Astrocyte of the hippocampus (primary cell): ENCODE results near the gene ZNF45.
"Not testable (repeated sequence)": the region's sequence is repeated elsewhere in the genome, so short reads cannot be mapped to it uniquely, and the experiment has no call there.

Experiments
- DNase-seq: peaks from one replicate; pipeline ENCODE4 v3.0.0; 2011; ENCODE audit warnings: low read depth, low spot score

Gene ZNF45

DNA sequence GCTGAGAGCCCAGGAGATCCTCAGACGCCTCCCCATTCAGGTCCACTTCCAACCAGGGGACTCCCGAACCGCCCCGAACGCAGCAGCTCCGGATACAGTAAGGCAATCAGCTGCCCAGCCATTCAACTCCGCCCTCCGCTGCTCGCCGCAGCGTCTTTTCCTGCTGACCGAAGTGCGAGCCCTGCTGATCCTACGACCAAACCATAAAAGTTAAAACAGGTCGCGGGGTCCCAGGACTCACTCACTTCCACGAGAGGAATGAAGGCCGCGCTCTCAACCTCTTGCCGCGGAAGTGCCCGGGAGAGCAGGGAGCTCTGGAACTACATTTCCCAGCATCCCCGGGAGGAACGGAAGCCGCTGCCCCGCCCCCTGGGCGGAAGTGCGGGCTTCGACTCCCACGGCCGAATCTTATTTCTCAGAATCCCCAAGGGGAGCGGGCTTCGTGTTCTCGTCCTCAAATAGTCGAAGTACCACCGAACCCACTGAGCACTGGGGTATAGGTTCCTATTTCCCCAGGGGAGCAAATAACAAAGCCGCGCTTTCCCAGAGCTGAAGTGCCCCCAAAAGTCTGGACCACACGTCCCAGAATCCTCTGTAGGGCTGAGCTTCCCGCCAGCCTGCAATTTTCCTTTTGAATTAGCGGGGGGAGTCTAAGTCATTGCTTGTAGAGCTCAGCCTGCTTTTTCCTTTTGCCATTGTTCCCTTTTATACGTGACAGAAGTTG lies at the start of gene ZNF45:
ZNF45 (minus strand) TSS at position 298 of the 724 bp plus-strand sequence. CDS start 13,097 bp downstream, outside the sequence.
- DNase-seq = peak; percentile 96

DNA sequence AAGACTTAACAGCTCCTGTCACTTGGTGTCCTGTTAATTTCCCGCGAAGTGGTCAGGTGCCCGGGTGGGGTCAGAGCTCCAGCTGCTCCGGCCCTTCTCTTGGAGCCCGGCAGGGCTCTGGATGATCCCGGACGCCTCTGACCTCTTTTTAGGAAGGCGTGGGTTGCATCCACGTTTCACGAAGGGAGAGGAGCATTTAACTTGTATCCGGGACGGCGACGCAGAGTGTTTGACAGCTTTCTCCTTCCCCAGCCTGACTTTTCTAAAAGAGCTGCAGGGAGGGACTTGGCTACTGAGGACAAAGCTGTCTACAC lies 49.6 kb upstream of the ZNF45 start:
- no peak for DNase-seq

DNA sequence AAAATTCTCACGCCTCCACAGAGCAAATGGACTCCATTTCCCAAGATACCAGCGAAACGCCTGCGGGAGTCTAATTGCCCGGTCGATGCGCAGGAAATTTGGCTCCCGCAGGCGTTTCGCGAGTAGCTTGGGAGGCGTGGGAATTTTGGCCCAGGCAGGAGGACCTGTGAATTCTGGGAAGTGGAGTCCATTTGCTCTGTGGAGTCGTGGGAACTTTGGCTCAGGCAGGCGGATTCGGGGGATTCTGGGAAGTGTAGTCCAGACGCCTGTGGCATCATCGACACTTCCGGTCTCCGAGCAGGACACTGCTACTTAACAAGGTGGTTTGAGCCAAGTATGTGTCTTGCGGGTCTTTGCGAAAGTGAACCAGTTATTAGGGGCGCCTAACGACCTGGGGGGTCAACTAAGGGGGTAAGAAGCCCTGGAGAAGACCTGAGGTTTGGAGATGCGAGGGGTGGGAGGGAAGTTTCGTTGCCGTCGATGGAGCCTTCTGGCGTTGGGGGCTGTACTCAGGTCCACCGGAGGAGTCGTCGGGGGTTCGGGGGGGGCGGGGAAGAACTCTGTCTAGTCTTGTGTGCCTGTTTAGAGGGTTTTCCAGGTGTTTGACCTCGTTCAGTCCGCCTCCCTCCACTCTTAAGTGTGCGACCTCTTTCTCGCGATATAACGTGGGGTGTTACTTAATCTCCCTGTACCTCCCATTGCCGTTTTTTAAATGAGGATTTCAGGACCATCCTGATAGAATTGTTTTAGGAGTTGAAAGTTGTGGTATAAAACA lies 49.0 kb upstream of the ZNF45 start, which contains the start of gene ZNF155:
ZNF155 (plus strand) TSS at position 277 of the 775 bp plus-strand sequence. CDS start 4,356 bp downstream, outside the sequence.
- DNase-seq = peak; percentile 98

DNA sequence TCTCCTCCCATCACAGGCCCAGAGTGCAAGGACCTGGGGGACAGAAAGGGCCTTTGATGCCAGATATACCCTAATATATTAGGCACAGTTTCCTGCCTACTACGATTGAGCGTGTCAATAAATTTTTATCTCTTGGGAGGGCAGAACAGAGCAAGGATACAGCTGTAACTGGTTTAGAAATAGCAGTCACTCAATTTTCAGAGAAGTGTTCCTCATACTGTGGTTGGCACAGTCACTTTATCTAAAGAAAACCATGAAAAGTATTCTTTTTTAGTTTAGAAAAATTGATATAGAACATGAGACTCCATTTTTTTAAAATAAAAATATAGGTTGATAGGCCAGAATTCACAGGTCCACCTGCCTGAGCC lies 48.4 kb upstream of the ZNF45 start:
- DNase-seq = no peak

DNA sequence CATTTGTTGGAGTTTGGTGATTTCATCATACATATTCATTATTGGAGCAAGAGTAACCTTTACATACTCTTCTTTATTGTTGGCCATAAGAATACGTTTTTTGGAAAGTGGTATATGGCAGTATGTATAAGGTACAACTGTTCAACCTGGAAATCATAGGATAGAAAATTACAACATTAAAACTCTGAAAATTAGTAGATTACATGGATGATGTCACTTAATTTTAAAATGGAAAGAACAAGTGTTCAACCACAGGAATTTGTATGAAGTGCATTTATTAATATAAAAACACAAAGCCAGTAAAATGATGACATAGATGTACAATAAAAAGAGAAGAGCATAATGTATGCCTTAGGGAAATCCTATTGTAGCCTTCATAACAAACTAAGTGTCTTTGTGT lies 41.6 kb upstream of the ZNF45 start:
- DNase-seq = no peak

DNA sequence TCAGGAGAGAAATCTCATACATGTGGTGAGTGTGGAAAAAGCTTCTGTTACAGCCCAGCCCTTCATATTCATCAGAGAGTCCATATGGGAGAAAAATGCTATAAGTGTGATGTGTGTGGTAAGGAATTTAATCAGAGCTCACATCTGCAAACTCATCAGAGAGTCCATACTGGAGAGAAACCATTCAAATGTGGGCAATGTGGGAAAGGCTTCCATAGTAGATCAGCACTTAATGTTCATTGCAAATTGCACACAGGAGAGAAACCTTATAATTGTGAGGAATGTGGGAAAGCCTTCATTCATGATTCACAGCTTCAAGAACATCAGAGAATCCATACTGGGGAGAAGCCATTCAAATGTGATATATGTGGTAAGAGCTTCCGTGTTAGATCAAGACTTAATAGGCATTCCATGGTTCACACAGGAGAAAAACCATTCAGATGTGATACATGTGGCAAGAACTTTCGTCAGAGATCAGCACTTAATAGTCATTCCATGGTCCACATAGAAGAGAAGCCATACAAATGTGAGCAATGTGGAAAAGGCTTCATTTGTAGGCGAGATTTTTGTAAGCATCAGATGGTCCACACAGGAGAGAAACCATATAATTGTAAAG lies 31.1 kb upstream of the ZNF45 start:
- no peak for DNase-seq

DNA sequence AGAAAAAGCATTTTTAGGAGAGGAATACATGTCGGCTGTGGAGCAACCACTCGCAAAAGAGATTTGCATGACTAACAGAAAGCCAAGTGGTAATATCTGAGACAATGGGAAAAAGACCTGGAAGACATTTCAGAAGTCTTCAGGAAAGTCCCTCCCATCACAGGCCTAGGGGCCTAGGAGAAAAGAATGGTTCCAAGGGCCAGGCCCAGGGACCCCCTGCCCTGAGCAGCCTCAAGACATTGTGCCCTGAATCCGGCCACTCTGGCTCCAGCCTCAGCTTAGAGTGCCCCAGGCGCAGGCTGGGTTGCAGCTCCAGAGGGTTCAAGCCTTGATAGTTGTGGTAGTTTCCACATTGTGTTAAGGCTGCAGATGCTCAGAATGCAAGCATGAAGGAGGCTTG lies 25.3 kb upstream of the ZNF45 start:
- DNase-seq = no peak

DNA sequence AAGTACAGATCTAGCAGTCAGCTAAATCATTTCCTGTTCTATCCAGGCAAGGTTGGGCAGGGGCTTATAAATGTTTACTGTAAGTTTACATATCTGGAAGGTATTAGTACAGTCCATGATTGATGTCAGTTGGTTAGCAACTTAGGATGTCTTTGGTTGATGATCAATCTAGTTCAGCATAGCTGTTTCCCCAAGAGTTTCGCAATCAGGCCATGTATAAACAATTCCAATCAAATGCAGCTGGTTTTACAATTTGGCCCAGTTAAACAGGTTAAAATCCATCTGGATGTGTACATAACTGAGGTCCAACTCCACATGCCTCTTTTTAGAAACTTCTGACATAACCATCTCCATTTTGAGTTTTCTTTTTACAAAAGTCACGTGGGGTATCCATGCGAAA lies 22.8 kb upstream of the ZNF45 start:
- no peak for DNase-seq

DNA sequence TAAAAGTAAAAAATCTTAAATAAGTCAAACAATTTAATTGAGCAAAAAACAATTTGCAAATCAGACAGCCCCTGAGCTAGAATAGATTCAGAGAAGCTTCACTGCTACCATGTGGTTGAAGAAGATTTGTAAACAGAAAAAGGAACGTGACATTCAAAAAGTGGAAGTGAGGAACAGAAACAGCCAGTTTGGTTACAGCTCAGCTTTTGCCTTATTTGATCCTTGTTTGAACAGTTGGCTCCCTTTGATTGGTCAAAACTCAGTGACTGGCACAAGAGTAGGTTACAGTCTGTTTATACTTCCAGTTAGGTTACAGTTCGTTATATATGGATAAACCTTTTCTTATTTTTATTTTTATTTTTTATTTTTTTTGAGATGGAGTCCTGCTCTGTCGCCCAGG lies 21.7 kb upstream of the ZNF45 start:
- no peak for DNase-seq

DNA sequence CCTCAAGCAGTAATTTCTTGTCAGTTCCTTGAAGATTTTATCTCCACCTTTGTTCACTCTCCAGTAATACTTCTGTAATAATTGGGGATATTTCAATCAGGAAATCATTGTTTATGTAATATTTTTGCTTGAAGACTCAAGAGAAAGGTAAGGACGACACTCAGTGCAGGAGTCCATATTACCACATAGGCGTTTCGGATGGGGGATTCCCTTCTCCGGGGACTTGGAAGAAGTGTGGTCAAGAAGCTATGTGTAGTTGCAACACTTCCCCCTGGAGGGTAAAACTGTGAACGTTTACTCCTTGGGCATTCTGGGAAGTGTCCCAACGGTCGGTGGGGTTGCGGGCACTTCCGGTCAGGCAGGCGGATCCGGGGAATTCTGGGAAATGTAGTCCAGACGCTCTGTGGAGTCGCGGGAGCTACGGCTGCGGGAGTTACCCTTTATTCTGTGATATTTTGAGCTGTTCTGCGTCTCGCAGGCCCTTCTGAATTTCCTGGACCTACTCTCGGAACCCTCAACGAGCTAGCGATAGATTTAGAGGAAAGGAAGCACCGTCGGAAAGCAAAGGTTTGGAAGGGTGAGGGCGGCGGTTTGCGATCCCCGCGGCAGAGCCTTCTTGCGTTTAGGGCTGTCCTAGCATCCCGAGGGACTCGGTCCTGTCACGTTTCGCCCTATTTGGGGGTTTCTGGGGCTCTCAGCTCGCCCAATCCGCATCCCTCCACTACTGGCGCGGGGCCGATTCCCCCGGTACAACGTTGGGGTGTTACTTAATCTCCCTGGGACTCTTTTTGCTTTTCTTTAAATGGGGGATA lies 16.0 kb upstream of the ZNF45 start, which contains the start of gene ZNF221:
ZNF221 (plus strand) TSS at position 395 of the 812 bp plus-strand sequence. CDS start 11,499 bp downstream, outside the sequence.
- DNase-seq = peak; percentile 99

DNA sequence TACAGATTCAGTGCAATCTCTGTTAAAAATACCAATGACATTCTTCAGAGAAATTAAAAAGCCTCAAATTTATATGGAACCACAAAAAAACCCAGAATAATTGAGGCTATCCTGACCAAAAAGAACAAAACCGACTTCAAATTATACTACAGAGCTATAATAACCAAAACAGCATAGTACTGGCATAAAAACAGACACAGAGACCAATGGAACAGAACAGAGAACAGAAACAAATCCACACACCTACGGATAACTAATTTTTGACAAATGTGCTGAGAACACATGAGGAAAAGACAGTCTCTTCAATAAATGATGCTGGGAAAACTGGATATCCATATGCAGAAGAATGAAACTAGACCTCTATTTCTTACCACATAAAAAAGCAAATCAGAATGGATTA lies 14.7 kb upstream of the ZNF45 start:
- DNase-seq = not testable (repeated sequence)

DNA sequence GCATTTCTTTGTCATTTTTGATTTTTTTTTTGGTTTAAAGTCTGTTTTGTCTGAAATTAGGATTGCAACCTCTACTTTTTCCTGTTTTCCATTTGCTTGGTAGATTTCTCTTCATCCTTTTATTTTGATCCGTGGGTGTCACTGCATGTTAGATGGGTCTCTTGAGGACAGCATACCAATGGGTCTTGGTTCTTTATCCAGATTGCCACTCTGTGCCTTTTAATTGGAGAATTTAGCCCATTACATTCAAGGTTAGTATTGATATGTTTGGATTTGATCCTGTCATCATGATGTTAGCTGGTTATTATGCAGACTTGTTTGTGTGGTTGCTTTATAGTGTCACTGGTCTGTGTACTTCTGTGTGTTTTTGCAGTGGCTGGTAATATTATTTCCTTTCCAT lies 12.3 kb upstream of the ZNF45 start:
- not testable (repeated sequence) for DNase-seq

DNA sequence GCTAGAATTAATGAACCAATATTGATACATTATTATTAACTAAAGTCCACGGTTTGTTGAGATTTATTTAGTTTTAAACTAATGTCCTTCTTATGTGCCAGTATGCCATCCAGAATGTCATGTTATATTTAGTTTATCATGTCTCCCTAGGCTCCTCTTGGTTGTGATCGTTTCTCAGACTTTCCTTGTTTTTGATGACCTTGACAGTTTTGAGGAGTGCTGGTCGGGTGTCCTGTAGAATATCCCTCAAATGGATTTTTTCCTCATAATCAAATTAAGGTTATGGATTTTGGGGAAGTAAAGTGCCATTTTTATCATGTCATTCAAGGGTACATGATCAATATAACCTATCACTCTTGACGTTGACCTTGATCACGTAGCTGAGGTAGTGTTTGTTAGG lies 6.1 kb upstream of the ZNF45 start:
- no peak for DNase-seq

DNA sequence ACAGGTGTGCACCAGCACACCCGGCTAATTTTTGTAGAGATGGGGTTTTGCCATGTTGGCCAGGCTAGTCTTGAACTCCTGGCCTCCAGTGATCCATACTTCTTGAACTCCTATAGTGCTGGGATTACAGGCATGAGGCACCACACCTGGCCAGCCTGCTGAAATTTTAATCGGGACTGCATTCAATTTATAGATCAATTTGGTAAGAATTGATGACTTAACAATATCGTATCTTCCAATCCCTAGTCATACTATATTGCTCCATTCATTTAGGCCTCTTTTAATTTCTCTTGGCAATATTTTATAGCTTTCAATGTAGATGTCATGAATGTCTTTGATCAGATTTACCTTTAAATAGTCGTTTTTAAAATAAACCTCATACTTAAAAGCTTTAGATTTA lies 5.6 kb upstream of the ZNF45 start:
- DNase-seq = no peak

DNA sequence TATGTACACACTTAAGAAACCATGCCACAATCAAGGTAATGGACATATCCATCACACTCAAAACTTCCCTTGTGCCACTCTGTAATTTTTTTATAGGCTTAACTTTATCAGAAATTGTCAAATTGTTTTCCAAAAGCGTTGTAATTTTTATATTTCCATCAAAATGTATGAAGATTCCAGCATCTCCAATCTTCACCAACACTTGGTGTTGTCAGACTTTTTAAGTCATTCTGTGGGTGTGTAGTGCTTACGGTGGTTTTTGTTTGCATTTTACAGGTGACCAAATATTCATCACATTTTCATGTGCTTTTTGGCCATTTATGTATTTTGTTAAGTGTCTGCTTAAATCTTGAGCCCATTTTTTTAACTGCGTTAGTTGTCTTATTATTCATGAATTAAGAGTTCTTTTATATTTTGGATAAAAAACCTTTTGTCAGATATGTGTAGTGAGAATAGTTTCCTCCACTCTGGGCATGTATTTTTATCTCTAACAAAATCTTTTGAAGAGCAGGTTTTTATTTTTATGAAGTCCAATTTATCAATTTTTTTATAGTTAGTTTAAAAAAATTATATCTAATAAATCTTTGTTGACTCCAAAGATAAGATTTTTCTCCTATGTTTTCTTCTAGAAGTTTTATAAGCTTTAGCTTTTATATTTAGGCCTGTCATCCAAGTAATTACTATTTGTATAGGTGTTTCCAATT lies 4.6 kb upstream of the ZNF45 start:
- no peak for DNase-seq

DNA sequence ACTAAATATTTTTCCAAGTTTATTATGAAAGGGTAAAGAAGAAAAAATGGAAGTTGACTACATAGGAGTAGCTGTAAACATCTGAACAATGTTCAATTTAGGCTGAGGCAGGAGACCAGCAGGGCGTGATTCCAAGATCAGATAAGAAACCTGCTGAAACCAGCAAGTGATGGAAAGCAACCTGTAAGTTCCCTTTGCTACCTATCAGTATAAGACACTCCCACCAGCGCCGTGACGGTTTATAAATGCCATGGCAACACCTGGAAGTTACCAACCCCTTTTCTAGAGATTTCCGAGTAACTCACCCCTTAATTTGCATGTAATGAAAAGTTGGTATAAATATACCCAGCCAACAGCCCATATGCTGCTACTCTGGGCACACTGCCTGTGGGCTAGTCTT lies 1.1 kb upstream of the ZNF45 start:
- no peak for DNase-seq

DNA sequence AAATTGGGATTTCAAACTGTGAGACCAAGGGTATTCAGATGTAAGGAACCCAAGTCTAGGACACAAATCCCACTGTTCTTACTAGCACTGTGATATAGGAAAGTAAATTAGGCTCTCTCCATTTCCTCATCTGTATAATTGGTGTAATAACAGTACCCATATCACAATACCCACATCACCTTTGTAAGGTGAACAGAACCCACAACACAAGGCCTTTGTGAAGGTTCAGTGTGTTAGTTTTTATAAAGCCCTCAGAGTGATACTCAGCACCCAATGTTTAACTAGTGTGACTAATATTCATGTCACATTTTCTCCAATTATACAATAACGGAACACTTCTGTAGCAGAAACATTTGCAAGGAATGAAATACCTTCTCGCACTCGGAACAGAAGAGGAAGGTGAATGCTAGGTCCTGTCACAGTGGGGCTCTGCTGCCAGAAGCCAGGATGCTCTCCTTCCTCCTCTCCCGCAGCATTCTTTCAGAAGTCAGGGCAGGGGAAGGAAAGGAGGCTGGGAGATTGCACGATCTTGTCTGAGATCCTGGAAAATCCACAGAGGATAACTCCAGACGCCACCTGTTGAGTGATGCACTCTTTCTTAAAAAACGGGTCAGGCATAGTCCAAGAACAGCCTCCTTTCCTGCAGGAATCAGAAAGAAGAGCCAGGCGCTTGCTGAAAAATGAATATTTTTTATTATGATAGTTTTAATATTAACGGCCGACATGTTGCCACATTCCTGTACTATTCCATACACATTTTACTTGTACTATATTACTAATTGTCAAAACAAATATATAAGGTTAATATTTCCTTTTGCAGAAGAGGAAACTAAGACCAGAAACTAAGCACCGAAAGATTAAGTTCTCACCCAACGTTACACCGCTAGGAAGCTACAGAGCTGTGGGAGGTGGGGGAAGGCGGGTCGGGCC lies 762 bp downstream of the ZNF45 start:
- DNase-seq = peak; percentile 12

DNA sequence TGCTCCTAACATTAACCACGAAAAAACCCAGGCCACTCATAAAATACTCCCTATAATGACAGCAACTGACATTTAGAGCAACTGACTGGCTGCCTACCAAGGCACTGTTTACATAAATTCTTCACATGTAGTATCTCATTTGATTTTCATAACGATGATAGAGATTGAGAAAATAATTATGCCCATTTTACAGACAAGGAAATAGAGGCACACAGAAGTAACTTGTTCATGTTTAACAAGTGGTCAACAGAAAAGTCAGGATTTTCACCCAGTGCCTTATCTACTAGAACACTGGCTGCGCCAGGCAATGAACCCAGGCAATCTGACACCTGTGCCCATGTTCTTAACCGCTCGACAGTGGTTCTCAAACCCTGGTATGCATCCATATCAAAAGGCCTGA lies 6.3 kb downstream of the ZNF45 start:
- DNase-seq = no peak

DNA sequence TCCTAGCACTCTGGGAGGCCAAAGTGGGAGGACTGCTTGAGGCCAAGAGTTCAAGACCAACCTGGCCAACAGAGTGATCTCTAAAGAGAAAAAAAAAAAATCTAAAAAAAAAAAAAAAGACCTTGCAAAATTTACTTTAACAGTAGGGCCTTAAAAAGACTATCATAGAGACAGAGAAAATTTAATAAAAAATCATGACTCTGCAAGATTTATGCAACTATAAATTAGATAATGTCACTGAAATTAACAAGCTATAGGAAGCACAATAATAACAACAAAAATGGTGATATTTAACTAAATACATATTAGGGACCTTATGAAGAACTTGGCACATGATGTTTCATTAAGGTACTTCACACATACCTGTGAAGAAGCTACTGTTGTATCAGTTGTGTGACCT lies 11.2 kb downstream of the ZNF45 start:
- DNase-seq = no peak

DNA sequence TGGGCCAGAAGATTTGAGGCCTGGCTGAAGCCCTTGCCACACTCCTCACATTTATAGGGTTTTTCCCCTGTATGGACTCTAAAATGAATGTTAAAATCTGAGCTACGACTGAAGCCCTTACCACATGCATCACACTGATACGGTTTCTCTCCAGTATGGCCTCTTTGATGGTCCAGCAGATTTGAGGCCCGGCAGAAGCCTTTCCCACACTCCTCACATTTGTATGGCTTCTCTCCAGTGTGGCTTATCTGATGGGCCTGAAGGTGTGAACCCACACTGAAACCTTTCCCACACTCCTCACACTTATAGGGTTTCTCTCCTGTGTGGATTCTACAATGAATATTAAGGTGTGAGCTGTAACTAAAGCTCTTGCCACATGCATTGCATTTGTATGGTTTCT lies 21.0 kb downstream of the ZNF45 start:
- DNase-seq = no peak
